Prostate gland (tissue), 2 donors: ENCODE results near the gene SELENOP. TPM values are rescaled to one million over a fixed set of nuclear protein-coding genes. Genes with fewer than 3 reads are reported as not detected.

ENCODE experiments used
- DNase-seq: peaks from one replicate; pipeline ENCODE4 v3.0.0-alpha.2; 2019; ENCODE audit warnings: low spot score
- H3K27ac ChIP-seq, 2 donors: fragments of 200-600 bp; sonication (generic); 2 replicates each; pipeline ENCODE4 v1.5.1; 2017 to 2019
- H3K27me3 ChIP-seq: fragments of 200-600 bp; sonication (generic); replicated peaks from 2 replicates; pipeline ENCODE4 v1.5.1; 2019; ENCODE audit not compliant: insufficient read depth
- H3K36me3 ChIP-seq, 2 donors: fragments of 200-600 bp; sonication (generic); 1 replicate in 1 of 2; 2 replicates in 1 of 2; pipeline versions ENCODE4 v1.5.1 to v1.8.1; 2017 to 2019
- H3K4me1 ChIP-seq: fragments of 200-600 bp; sonication (generic); replicated peaks from 2 replicates; pipeline ENCODE4 v1.5.1; 2019
- H3K4me3 ChIP-seq, 2 donors: fragments of 200-600 bp; sonication (generic); 2 replicates each; pipeline ENCODE4 v1.5.1; 2017 to 2019
- H3K9me3 ChIP-seq: fragments of 200-600 bp; sonication (generic); 2 replicates; pipeline ENCODE4 v1.5.1; 2017
- POLR2A ChIP-seq: fragments of 450-650 bp; IDR thresholded peaks from one replicate; pipeline ENCODE4 v1.6.1; 2016; ENCODE audit warnings: antibody characterized with exemption, mild to moderate bottlenecking
- POLR2AphosphoS5 ChIP-seq: sonication (generic); formaldehyde crosslinking; IDR thresholded peaks from one replicate; pipeline ENCODE4 v1.6.1; 2017; ENCODE audit warnings: antibody characterized with exemption
- WGBS: methylation state at CpG from one replicate; pipeline ENCODE4 v1.1.5; 2018; 5-methylcytosine and 5-hydroxymethylcytosine counted together
- intact Hi-C: fragments of 100-400 bp; cut with DNase I; formaldehyde crosslinking; loops from one replicate; pipeline ENCODE4 v1.14.2; 2022
- total RNA-seq, 2 donors: library from RNA; depleted of rRNA; stranded (reverse); fragments of >200 nt; gene quantifications; one replicate each; pipeline ENCODE4 v1.1.0, GENCODE V29; 2016
- TF ChIP-seq, protein P1 (sequence below), 4 experiments: fragments of 200-600 bp in 2 of 4; fragments of 450-650 bp in 2 of 4; sonication (generic) in 2 of 4; IDR thresholded peaks; 1 replicate in 3 of 4; 2 replicates in 1 of 4; pipeline ENCODE4 v1.5.1; 2016 to 2019; ENCODE audit warnings: antibody characterized with exemption in 4 of 4, mild to moderate bottlenecking in 2 of 4, moderate library complexity in 2 of 4

SELENOP gene
- total RNA-seq, 2 donors from 2014 or later, result 228 to 503 TPM

DNA sequence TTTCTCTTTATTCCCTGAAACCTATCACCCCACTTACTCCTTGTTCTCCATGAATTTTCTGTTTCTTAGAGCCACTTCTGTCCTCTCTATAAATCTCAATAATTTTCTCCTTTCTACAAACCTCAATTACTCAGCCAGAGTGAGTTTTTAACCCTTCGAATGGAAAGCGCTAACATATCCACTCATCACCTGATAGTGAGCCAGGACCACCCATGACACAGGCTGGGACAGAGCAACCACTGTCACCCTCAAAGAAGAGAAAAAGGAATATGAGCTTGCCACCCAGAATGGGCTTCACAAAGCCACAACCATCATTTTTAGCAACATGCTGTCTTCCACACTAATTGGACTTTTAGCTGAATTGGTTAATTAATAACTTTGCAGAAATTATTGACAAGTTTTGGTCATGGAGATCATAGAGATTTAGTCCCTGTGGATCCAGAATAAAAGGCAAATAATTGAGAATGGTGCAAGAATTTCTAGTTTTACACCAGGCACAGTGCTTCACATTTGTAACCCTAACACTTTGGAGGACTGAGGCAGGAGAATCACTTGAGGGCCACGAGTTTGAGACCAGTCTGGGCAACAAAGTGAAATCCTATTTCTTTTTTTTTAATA lies 32.1 kb upstream of the SELENOP start:
- WGBS, result 95% methylated on average over 3 of the region's 3 CpGs
- Histone ChIP-seq H3K27me3 (no peaks in the 10 kb centered on the region), H3K4me1 (no peaks in the 10 kb centered on the region), H3K9me3 (no peaks in the 10 kb centered on the region), H3K27ac (no peak overlapping the region), H3K36me3 (no peaks in the 10 kb centered on the region), H3K4me3 (no peak overlapping the region)
- no peak for TF ChIP-seq POLR2AphosphoS5
- TF ChIP-seq, protein P1, sequence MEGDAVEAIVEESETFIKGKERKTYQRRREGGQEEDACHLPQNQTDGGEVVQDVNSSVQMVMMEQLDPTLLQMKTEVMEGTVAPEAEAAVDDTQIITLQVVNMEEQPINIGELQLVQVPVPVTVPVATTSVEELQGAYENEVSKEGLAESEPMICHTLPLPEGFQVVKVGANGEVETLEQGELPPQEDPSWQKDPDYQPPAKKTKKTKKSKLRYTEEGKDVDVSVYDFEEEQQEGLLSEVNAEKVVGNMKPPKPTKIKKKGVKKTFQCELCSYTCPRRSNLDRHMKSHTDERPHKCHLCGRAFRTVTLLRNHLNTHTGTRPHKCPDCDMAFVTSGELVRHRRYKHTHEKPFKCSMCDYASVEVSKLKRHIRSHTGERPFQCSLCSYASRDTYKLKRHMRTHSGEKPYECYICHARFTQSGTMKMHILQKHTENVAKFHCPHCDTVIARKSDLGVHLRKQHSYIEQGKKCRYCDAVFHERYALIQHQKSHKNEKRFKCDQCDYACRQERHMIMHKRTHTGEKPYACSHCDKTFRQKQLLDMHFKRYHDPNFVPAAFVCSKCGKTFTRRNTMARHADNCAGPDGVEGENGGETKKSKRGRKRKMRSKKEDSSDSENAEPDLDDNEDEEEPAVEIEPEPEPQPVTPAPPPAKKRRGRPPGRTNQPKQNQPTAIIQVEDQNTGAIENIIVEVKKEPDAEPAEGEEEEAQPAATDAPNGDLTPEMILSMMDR (IDR thresholded peaks at IDR 0.05), result no peak
- TF ChIP-seq POLR2A, result no peak
- no peak for DNase-seq
- intact Hi-C loops, result no loop called here

DNA sequence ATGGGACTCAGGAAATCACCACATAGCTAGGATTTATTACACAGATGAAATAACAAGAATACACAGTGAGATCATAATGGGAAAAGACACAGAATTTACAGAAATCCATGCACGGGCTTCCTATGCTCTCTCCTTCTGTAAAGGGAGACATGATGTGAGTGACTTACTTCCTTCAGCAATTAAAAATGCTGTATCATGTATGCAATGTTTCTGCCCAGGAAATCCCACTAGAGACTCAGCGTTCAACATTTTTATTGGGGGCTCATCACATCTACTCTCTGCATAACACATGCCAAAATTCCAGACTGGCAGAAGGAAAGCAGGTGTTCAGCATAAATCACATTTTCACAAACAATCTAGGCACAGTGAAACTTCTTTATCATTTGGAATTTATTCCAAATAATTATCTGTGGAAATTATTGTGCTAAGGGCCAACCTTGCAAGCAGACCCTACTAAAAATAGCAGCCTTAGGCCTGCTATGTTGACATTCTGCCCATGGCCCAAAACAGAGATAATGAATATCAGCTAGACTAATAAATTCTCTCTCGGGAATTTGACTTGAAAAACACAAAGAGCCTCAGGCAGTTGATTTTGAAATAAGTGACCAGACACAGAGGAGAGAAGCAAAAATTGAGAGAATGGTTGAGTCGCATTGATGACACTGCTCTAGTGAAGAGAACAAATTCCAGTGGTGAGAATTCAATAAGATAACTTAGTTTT lies 31.4 kb upstream of the SELENOP start:
- Histone ChIP-seq H3K36me3 (no peaks in the 10 kb centered on the region), H3K4me1 (no peaks in the 10 kb centered on the region), H3K4me3 (no peak overlapping the region), H3K27ac (no peak overlapping the region), H3K27me3 (no peaks in the 10 kb centered on the region), H3K9me3 (no peaks in the 10 kb centered on the region)
- WGBS, result 44% methylated on average over 4 of the region's 4 CpGs
- intact Hi-C loops, result no loop called here
- DNase-seq, result no peak
- TF ChIP-seq, protein P1 (IDR thresholded peaks at IDR 0.05), result no peak
- no peak for TF ChIP-seq POLR2AphosphoS5
- TF ChIP-seq POLR2A, result no peak

DNA sequence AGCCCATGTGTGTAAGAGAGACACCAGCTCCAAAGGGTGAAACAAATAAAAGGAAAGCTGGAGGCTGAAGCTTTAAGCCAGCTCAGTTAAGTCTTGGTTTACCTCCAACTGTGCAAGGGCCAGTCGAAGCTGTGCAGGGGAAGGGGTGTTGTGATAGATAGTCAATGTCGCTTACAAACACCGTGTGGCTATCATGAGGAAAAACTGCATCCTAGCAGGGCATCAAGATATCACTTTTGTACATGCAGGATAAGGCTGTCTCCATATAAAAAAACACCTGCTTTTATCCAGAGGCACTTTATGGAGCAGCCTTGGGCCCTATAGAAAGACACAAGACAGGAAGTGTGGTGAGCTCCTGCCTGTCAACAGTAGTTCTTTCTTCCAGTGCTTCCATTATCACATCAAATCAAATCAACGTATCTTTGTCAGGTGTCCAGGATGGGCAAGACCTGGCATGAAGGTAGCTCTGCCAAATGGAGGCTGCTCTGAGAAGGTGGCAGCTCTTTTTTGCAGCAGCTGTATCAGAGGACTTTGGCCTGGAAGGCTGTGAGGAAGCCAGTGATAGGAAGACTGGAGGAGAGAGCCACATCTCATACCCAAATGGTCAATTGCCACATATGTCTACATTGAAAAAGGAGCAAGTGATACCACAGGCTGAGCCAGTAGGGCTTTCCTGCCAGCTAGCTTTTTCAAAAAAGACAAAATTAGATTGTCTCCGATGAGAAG lies 29.3 kb upstream of the SELENOP start:
- Histone ChIP-seq H3K4me3 (no peak overlapping the region), H3K9me3 (no peaks in the 10 kb centered on the region), H3K27ac (peak overlapping the region in 1 of 2 donors; percentile 1), H3K36me3 (no peaks in the 10 kb centered on the region), H3K27me3 (no peaks in the 10 kb centered on the region), H3K4me1 (no peaks in the 10 kb centered on the region)
- TF ChIP-seq, protein P1 (IDR thresholded peaks at IDR 0.05), result no peak
- TF ChIP-seq POLR2A (no peak), POLR2AphosphoS5 (no peak)
- DNase-seq, result no peak
- intact Hi-C loops, result no loop called here
- WGBS, result 59% methylated on average over 5 of the region's 5 CpGs

DNA sequence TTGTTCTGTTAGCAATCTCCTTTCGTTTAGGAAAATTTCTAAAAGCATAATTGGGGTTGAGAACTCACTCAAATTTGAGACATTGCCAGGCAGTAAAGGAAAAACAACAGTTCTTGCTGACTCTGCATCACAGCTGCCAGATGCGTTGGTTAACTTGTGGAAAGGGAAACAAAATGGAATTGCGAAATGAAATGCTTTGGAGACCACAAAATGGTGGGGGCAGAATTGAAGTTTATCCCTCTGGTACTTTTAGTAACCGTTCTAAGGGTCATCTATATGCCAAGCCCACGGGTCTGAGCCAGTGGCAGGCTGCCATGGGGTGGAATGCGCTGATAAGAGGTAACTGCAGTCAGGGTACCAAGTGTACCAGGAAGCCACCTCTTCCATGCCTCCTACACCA lies 28.6 kb upstream of the SELENOP start:
- intact Hi-C loops, result no loop called here
- Histone ChIP-seq H3K4me1 (no peaks in the 10 kb centered on the region), H3K4me3 (no peak overlapping the region), H3K36me3 (no peaks in the 10 kb centered on the region), H3K27ac (peak overlapping the region in 1 of 2 donors; percentile 1), H3K27me3 (no peaks in the 10 kb centered on the region), H3K9me3 (no peaks in the 10 kb centered on the region)
- peak; percentile 53 for DNase-seq
- peak; percentile 77 for TF ChIP-seq POLR2AphosphoS5
- TF ChIP-seq, protein P1 (IDR thresholded peaks at IDR 0.05), result no peak
- 12% methylated on average over 6 of the region's 6 CpGs for WGBS
